GM18498 (cell line): ENCODE measurements around the gene CXCL6.

ENCODE experiments used
- ATAC-seq: cut with Tn5 transposase; IDR thresholded peaks from one replicate; pipeline ENCODE4 v1.9.1; 2021; ENCODE audit warnings: mild to moderate bottlenecking, moderate library complexity; ENCODE audit not compliant: unreplicated experiment

Gene CXCL6

GRCh38 chr4:73836373-73837279, at the start of gene CXCL6:
Gene CXCL6 (plus strand): TSS chr4:73836678. CDS start chr4:73836751, 73 bp downstream.
- no peak for ATAC-seq

- no peak for ATAC-seq
Measured at GRCh38 chr4:73788411-73788810, 48.1 kb upstream of the CXCL6 start.

- ATAC-seq = no peak
Measured at GRCh38 chr4:73798842-73799241, 37.6 kb upstream of the CXCL6 start.

GRCh38 chr4:73800206-73800605, 36.3 kb upstream of the CXCL6 start:
- no peak for ATAC-seq

- ATAC-seq = no peak
Measured at GRCh38 chr4:73801692-73802091, 34.8 kb upstream of the CXCL6 start.

GRCh38 chr4:73803213-73803612, 33.3 kb upstream of the CXCL6 start:
- no peak for ATAC-seq

- ATAC-seq = no peak
Measured at GRCh38 chr4:73810191-73810590, 26.3 kb upstream of the CXCL6 start.

GRCh38 chr4:73811841-73812240, 24.6 kb upstream of the CXCL6 start:
- ATAC-seq = no peak

GRCh38 chr4:73814679-73815078, 21.8 kb upstream of the CXCL6 start:
- ATAC-seq = no peak

GRCh38 chr4:73815145-73815544, 21.3 kb upstream of the CXCL6 start:
- no peak for ATAC-seq

GRCh38 chr4:73816814-73817213, 19.7 kb upstream of the CXCL6 start:
- no peak for ATAC-seq

- no peak for ATAC-seq
Measured at GRCh38 chr4:73817341-73817740, 19.1 kb upstream of the CXCL6 start.

GRCh38 chr4:73821325-73821724, 15.2 kb upstream of the CXCL6 start:
- ATAC-seq = no peak

GRCh38 chr4:73822389-73822788, 14.1 kb upstream of the CXCL6 start:
- no peak for ATAC-seq

- ATAC-seq = no peak
Measured at GRCh38 chr4:73822812-73823504, 13.5 kb upstream of the CXCL6 start.

- ATAC-seq = no peak
Measured at GRCh38 chr4:73823760-73824159, 12.7 kb upstream of the CXCL6 start.

GRCh38 chr4:73828956-73829355, 7.5 kb upstream of the CXCL6 start:
- ATAC-seq = no peak

GRCh38 chr4:73831569-73831968, 4.9 kb upstream of the CXCL6 start:
- no peak for ATAC-seq

GRCh38 chr4:73832651-73833237, 3.7 kb upstream of the CXCL6 start:
- ATAC-seq = no peak

GRCh38 chr4:73839071-73839470, 2.6 kb downstream of the CXCL6 start:
- ATAC-seq = no peak

- no peak for ATAC-seq
Measured at GRCh38 chr4:73839715-73840114, 3.2 kb downstream of the CXCL6 start.
